K562 (cell line): ENCODE results near the gene ZBTB14. TPM values are rescaled to one million over a fixed set of nuclear protein-coding genes. Genes with fewer than 3 reads are reported as not detected.

ENCODE experiments used
- BRD4 ChIP-seq: fragments of 200-600 bp; sonication (generic); IDR thresholded peaks from 2 replicates; pipeline ENCODE4 v1.6.1; 2017; ENCODE audit warnings: inconsistent platforms
- FUS ChIP-seq: fragments of 200-400 bp; formaldehyde crosslinking; optimal IDR thresholded peaks from 2 replicates; pipeline ENCODE3; 2017; ENCODE audit warnings: low read depth, low read length
- HDAC3 ChIP-seq: fragments of 450-650 bp; IDR thresholded peaks from 2 replicates; pipeline ENCODE4 v1.6.1; 2018; ENCODE audit warnings: borderline replicate concordance, mild to moderate bottlenecking, moderate library complexity; ENCODE audit not compliant: partially characterized antibody
- KLF13 ChIP-seq: fragments of 450-650 bp; IDR thresholded peaks from 2 replicates; pipeline ENCODE4 v1.6.1; 2016; ENCODE audit warnings: missing genetic modification characterization, low read depth, mild to moderate bottlenecking, missing compliant biosample characterization, moderate library complexity, borderline replicate concordance
- MEF2D ChIP-seq: conservative IDR thresholded peaks from 2 replicates; pipeline ENCODE4 v1.6.1; 2016; ENCODE audit warnings: low read depth, missing genetic modification characterization, missing compliant biosample characterization
- MNT ChIP-seq, 2 experiments: fragments of 450-650 bp; conservative IDR thresholded peaks; 2 replicates each; pipeline ENCODE4 v1.6.1; 2017; ENCODE audit warnings: mild to moderate bottlenecking in 2 of 2, moderate library complexity in 2 of 2
- MXI1 ChIP-seq: IDR thresholded peaks from 2 replicates; pipeline ENCODE4 v1.6.1; 2011; ENCODE audit warnings: low read depth, mild to moderate bottlenecking, improper control_type of control experiment, low read length
- NFATC3 ChIP-seq: fragments of 450-650 bp; IDR thresholded peaks from 2 replicates; pipeline ENCODE4 v1.6.1; 2017; ENCODE audit warnings: mild to moderate bottlenecking
- PHF21A ChIP-seq: fragments of 450-650 bp; IDR thresholded peaks from 2 replicates; pipeline ENCODE4 v1.6.1; 2017; ENCODE audit warnings: low read depth, borderline replicate concordance
- POLR3A ChIP-seq: IDR thresholded peaks from 2 replicates; pipeline ENCODE4 v1.6.1; 2011; ENCODE audit warnings: borderline replicate concordance, mild to moderate bottlenecking, moderate library complexity; ENCODE audit not compliant: insufficient read length, insufficient read depth; ENCODE audit errors: extremely low read depth
- RAD51 ChIP-seq: fragments of 450-650 bp; IDR thresholded peaks from 2 replicates; pipeline ENCODE4 v1.7.1; 2016; ENCODE audit warnings: low read depth, mild to moderate bottlenecking, borderline replicate concordance
- SMAD1 ChIP-seq: fragments of 150-350 bp; IDR thresholded peaks from 2 replicates; pipeline ENCODE4 v1.6.1; 2014; ENCODE audit warnings: low read length, low read depth; ENCODE audit not compliant: partially characterized antibody
- TCFL5 ChIP-seq: fragments of 250-450 bp; sonication (Bioruptor Pico); conservative IDR thresholded peaks from 2 replicates; pipeline ENCODE4 v1.6.1; 2021; ENCODE audit warnings: mild to moderate bottlenecking, moderate library complexity, matching md5 sums
- UBTF ChIP-seq, 2 experiments: IDR thresholded peaks; 2 replicates each; pipeline ENCODE4 v1.6.1; 2012; ENCODE audit warnings: improper control_type of control experiment in 2 of 2, low read depth in 2 of 2, low read length in 2 of 2, borderline replicate concordance in 1 of 2
- USF2 ChIP-seq: sonication (generic); formaldehyde crosslinking; IDR thresholded peaks from 2 replicates; pipeline ENCODE4 v1.5.0; 2020; ENCODE audit warnings: missing genetic modification reagents
- VEZF1 ChIP-seq: fragments of 200-800 bp; sonication (Bioruptor generic); IDR thresholded peaks from 2 replicates; pipeline ENCODE4 v1.6.1; 2017; ENCODE audit warnings: missing genetic modification characterization, missing compliant biosample characterization
- ZNF232 ChIP-seq: sonication (generic); formaldehyde crosslinking; IDR thresholded peaks from 2 replicates; pipeline ENCODE4 v1.8.0; 2022; ENCODE audit warnings: mild to moderate bottlenecking, missing genetic modification reagents
- ZNF584 ChIP-seq: fragments of 200-800 bp; sonication (Bioruptor generic); IDR thresholded peaks from 2 replicates; pipeline ENCODE4 v1.6.1; 2016; ENCODE audit warnings: low read depth, mild to moderate bottlenecking, missing genetic modification characterization, missing compliant biosample characterization
- ZNF75A ChIP-seq: fragments of 450-650 bp; formaldehyde crosslinking; IDR thresholded peaks from 2 replicates; pipeline ENCODE4 v1.4.0; 2020; ENCODE audit warnings: mild to moderate bottlenecking
- polyA plus RNA-seq, 8 experiments: library from polyadenylated mRNA; depleted of rRNA in 4 of 8; stranded (reverse) in 5 of 8; unstranded in 3 of 8; fragments of >200 nt; fragmentation: Nextera tagmentation in 2 of 8; fragmentation: Illumina TruSeq in 1 of 8; extraction: Ambion mirVana in 2 of 8; extraction: Trizol in 1 of 8; gene quantifications; 2 replicates each; pipeline versions ENCODE4 v1.2.1 to v1.2.3, GENCODE V29; 2011 to 2014; ENCODE audit warnings: inconsistent platforms in 1 of 8, missing spikeins in 1 of 8
- total RNA-seq, 7 experiments: library from RNA; depleted of rRNA in 6 of 7; stranded (reverse); fragments of >200 nt in 6 of 7; fragmentation: Illumina TruSeq in 2 of 7; extraction: Trizol in 2 of 7; gene quantifications; 2 replicates each; pipeline versions ENCODE4 v1.2.1 to v1.2.3, GENCODE V29; 2011 to 2021; ENCODE audit warnings: low replicate concordance in 1 of 7

Gene ZBTB14
- total and polyA plus RNA-seq, 9 of the 15 experiments (the other 6 are each of a cell fraction or from before 2014, with no cell fraction given): 2.8 to 12.6 (median 9.0) TPM

- TF ChIP-seq MNT (conservative IDR thresholded peaks at IDR 0.05) (peak in 1 of 2 experiments; percentile 34; a peak in 1 of 4 replicates), RAD51 (no peak), ZNF75A (CRISPR knock-in tag) (no peak), FUS (no peak), BRD4 (no peak), MXI1 (no peak), TCFL5 (CRISPR knock-in tag) (0 out of 2 replicates have a peak, but pooled peaks have one; percentile 12), USF2 (CRISPR knock-in tag) (0 out of 2 replicates have a peak, but pooled peaks have one; percentile 2), PHF21A (no peak), KLF13 (tag) (peak; percentile 55; the same call in 1 of the 2 replicates), ZNF584 (peak; percentile 98), SMAD1 (peak; percentile 45), MEF2D (tag) (no peak; the same call in 1 of the 2 replicates), UBTF (IDR thresholded peaks at IDR 0.05; ENCODE audit: borderline replicate concordance in 1 of 2, low read depth in 2 of 2, low read length in 2 of 2) (0 out of 4 replicates have a peak, but pooled peaks of 1 of the 2 experiments have one; percentile 57), POLR3A (no peak), HDAC3 (no peak), NFATC3 (no peak), ZNF232 (CRISPR knock-in tag) (no peak), VEZF1 (CRISPR knock-in tag) (peak; percentile 93)
Observed at GRCh38 chr18:5295981-5296705, 617 bp upstream of the ZBTB14 start (continued).
